Loucy (cell line): ENCODE data around the gene LMF1.

Experiments
- EZH2phosphoT487 ChIP-seq: fragments of 200-600 bp; IDR thresholded peaks from 2 replicates; pipeline ENCODE4 v1.6.1; 2018; ENCODE audit warnings: antibody characterized with exemption, mild to moderate bottlenecking, moderate library complexity, borderline replicate concordance
- TF ChIP-seq, protein P1 (sequence below): fragments of 200-600 bp; sonication (generic); conservative IDR thresholded peaks from 2 replicates; pipeline ENCODE4 v1.5.1; 2014; ENCODE audit warnings: mild to moderate bottlenecking, antibody characterized with exemption, low read length

DNA sequence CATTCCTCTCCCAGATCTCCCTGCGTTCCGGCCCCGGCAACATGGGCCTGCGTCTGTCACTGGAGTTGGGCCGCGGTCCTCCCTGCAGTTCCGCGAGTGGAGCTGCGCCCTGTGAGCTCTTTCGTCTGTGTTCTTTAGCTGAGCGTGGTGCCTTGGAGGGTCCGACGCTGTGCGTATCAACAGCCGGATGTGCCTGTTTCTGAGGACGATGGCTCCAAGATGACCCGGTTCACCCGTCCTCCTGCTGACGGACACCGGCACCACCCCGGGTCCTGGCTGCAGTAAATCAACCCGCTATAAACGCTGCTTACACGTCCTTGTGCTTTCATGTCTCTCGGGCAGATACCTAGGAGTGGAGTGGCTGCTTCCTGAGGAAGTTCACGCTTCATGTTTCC lies 125.4 kb downstream of the LMF1 start:
- TF ChIP-seq, protein P1, sequence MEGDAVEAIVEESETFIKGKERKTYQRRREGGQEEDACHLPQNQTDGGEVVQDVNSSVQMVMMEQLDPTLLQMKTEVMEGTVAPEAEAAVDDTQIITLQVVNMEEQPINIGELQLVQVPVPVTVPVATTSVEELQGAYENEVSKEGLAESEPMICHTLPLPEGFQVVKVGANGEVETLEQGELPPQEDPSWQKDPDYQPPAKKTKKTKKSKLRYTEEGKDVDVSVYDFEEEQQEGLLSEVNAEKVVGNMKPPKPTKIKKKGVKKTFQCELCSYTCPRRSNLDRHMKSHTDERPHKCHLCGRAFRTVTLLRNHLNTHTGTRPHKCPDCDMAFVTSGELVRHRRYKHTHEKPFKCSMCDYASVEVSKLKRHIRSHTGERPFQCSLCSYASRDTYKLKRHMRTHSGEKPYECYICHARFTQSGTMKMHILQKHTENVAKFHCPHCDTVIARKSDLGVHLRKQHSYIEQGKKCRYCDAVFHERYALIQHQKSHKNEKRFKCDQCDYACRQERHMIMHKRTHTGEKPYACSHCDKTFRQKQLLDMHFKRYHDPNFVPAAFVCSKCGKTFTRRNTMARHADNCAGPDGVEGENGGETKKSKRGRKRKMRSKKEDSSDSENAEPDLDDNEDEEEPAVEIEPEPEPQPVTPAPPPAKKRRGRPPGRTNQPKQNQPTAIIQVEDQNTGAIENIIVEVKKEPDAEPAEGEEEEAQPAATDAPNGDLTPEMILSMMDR: no peak
- TF ChIP-seq EZH2phosphoT487: no peak
